Kidney epithelial cell (primary cell): Measurements from ENCODE around the gene ISYNA1. TPM values are rescaled to one million over a fixed set of nuclear protein-coding genes. Genes with fewer than 3 reads are reported as not detected.

Experiments
- DNase-seq: peaks from one replicate; pipeline ENCODE4 v3.0.0-alpha.2; 2010; ENCODE audit warnings: low read depth
- H3K27me3 ChIP-seq: 2 replicates; pipeline ENCODE4 v1.6.0; 2011; ENCODE audit warnings: low read length; ENCODE audit not compliant: control insufficient read depth, insufficient read depth
- H3K36me3 ChIP-seq: 2 replicates; pipeline ENCODE4 v1.5.1; 2011; ENCODE audit warnings: low read length; ENCODE audit not compliant: control insufficient read depth, insufficient read depth
- H3K4me3 ChIP-seq: 2 replicates; pipeline ENCODE4 v1.5.1; 2011; ENCODE audit warnings: low read depth, mild to moderate bottlenecking, control low read depth, low read length
- CTCF ChIP-seq: IDR thresholded peaks from 2 replicates; pipeline ENCODE4 v1.5.1; 2011; ENCODE audit warnings: mild to moderate bottlenecking, moderate library complexity, low read length, control low read depth, inconsistent platforms; ENCODE audit not compliant: insufficient read depth, poor library complexity, severe bottlenecking
- total RNA-seq: library from RNA; depleted of rRNA; stranded (reverse); fragments of >200 nt; gene quantifications from 2 replicates; pipeline ENCODE4 v1.2.3, GENCODE V29; 2015

The ISYNA1 gene
- total RNA-seq, 1 donor from 2014 or later: 53.9 TPM

- H3K27me3 ChIP-seq: no peaks in the 10 kb centered on the region
- H3K4me3 ChIP-seq: no peak overlapping the region
- DNase-seq: no peak
- TF ChIP-seq CTCF: no peak
- no peaks in the 10 kb centered on the region for H3K36me3 ChIP-seq
These were observed 12.3 kb upstream of the ISYNA1 start for GRCh38 chr19:18450021-18450930.

DNA sequence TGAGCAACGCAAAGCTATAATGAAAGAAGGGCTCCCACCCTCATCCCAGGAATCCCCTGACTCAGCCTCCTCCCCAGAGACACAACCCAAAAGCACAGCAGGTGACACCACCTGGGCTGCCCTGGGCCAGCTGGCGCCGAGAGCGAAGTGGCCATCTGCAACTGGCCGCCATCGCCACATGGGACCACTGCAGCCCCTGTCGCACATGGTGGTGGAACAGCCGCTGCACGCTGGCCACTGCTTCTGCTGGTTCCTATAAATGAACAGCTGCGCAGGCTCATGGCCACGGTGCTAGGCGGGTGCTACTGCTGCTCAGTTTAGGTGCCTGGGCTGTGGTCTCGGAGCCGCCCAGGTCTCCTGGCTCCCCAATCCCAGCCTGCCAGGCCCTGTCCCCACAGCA is 11.6 kb upstream of the ISYNA1 start:
- Histone ChIP-seq H3K27me3 (no peaks in the 10 kb centered on the region), H3K4me3 (no peak overlapping the region), H3K36me3 (no peaks in the 10 kb centered on the region)
- TF ChIP-seq CTCF: no peak
- DNase-seq: no peak

DNA sequence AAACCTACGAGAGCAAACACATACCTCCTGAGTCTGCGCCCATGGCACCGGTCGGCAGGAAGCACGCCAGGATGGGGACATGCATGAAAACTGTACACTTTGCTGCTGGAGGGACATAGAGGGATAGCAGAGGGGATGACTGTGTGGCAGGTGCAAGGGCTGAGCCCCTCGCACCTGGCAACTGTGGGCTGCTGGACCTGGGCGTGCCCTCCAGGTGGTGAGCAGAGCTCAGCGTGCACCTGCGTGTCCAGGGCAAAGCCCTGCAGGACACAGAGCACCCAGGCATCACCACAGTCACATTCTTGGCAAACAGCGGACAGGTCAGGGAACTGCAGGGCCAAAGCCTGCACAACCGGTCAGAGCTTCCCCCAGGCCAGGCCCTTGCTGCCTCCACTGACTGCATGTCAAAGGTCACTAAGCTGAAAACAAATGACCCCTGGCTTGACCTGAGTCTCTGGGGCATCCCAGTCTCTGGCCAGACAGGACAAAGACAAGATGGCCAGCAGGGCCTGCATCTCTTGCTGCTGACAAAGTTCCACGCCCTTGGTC is 9.0 kb upstream of the ISYNA1 start:
- Histone ChIP-seq H3K36me3 (no peaks in the 10 kb centered on the region), H3K4me3 (no peak overlapping the region), H3K27me3 (no peaks in the 10 kb centered on the region)
- TF ChIP-seq CTCF: no peak
- no peak for DNase-seq

DNA sequence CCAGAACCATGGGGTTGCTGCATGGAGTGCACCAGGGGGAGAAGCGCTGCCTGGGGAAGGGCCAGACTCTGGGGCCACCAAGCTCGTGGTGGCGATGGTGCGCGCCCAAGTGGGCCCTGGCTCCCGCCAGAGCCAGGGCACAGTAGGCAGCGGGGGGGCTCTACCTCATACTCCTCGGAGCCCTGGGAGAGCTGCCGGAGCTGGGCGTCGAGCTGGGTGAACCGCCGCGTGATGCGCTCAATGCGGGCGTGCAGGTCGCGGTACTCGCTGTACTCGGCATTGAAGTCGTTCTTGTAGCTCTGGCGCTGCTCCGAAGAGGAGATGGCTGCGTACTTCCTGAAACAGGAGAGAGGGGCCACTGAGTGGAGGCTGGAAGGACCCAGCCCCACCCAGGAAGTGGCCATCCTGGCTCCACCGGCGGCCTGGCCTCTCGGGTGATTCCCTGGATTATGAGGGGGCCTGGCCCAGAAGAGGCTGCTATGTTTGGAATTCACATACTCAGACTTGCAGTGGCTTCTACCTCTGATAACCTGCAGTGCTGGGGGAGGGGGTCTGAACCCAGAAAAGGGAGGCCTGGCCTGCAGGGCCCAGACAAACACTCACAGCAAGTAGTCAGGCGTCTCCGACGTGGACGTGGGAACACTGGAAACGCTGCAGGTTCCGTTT is 8.3 kb upstream of the ISYNA1 start:
- Histone ChIP-seq H3K27me3 (no peaks in the 10 kb centered on the region), H3K4me3 (no peak overlapping the region), H3K36me3 (no peaks in the 10 kb centered on the region)
- TF ChIP-seq CTCF: no peak
- no peak for DNase-seq

DNA sequence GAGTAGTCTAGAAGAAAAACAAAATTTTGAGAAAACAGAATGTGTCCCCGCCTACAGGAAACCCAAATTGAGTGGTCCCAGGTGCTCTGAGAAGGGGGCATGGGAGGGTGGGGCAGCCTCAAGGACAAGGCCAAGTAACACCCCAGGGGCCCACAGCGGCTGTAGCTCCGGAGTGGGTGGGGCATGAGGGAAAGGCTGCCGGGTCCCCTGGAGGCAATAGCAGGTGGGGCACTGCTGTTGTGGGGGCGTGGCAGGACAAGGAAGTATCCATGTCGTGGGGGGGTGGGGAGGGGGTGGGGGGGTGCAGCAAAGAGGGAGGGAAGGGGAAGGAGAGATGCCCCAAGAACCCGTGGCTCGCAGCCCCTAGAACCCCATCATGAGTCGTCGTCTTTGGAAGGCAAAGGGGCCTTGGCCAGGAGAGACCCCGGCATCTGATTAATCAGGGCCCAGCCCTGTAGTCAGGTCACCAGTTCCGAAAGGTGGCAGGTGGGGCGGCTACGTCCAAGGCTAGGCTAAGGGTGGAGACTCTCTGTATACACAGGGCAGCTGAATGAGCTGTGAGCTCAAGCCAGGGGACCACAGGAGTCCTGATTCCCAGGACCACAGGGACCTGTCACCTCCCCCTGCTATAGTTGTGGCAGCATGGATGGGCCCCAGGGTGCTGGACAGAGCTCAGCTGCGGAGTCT is 7.5 kb upstream of the ISYNA1 start:
- no peaks in the 10 kb centered on the region for H3K27me3 ChIP-seq
- no peaks in the 10 kb centered on the region for H3K36me3 ChIP-seq
- no peak overlapping the region for H3K4me3 ChIP-seq
- DNase-seq: no peak
- no peak for TF ChIP-seq CTCF
